RKO (cell line): ENCODE results near the gene MED7.
"Not testable (repeated sequence)": the region's sequence is repeated elsewhere in the genome, so short reads cannot be mapped to it uniquely, and the experiment has no call there.

Source experiments
- DNase-seq: peaks from one replicate; pipeline ENCODE4 v3.0.0-alpha.2; 2016; ENCODE audit warnings: low spot score

Gene MED7

GRCh38 chr5:157142317-157143126 is at the start of gene MED7:
MED7 (minus strand) TSS chr5:157142865; CDS start chr5:157139431, 3,434 bp downstream.
- DNase-seq: peak; percentile 99

- DNase-seq: no peak
Measured at GRCh38 chr5:157189223-157189622, 46.6 kb upstream of the MED7 start.

GRCh38 chr5:157188270-157188669 is 45.6 kb upstream of the MED7 start:
- DNase-seq: no peak

GRCh38 chr5:157187046-157187754 is 44.5 kb upstream of the MED7 start:
- no peak for DNase-seq

- DNase-seq: no peak
Measured at GRCh38 chr5:157186309-157187045, 43.8 kb upstream of the MED7 start.

GRCh38 chr5:157185122-157185521 is 42.5 kb upstream of the MED7 start:
- not testable (repeated sequence) for DNase-seq

- DNase-seq: no peak
Measured at GRCh38 chr5:157184117-157184670, 41.5 kb upstream of the MED7 start.

- no peak for DNase-seq
Measured at GRCh38 chr5:157182143-157182757, 39.6 kb upstream of the MED7 start.

GRCh38 chr5:157180374-157181264 is 38.0 kb upstream of the MED7 start, which contains the start of gene ITK:
ITK (plus strand) TSS chr5:157180840; CDS start chr5:157180978, 138 bp downstream.
- no peak for DNase-seq

- DNase-seq: no peak
Measured at GRCh38 chr5:157178966-157179365, 36.3 kb upstream of the MED7 start.

- peak; percentile 30 for DNase-seq
Measured at GRCh38 chr5:157177953-157178352, 35.3 kb upstream of the MED7 start.

- no peak for DNase-seq
Measured at GRCh38 chr5:157175071-157175612, 32.5 kb upstream of the MED7 start.

- no peak for DNase-seq
Measured at GRCh38 chr5:157172403-157172802, 29.7 kb upstream of the MED7 start.

GRCh38 chr5:157168286-157168685 is 25.6 kb upstream of the MED7 start:
- DNase-seq: no peak

GRCh38 chr5:157167214-157167621 is 24.6 kb upstream of the MED7 start:
- peak; percentile 46 for DNase-seq

GRCh38 chr5:157166214-157167213 is 23.8 kb upstream of the MED7 start, which contains the start of gene GARIN3:
GARIN3 (minus strand) TSS chr5:157166264; CDS start chr5:157166168, 96 bp downstream.
- no peak for DNase-seq

- no peak for DNase-seq
Measured at GRCh38 chr5:157165668-157166067, 23.0 kb upstream of the MED7 start.

GRCh38 chr5:157165261-157165660 is 22.6 kb upstream of the MED7 start:
- DNase-seq: no peak

GRCh38 chr5:157164521-157164920 is 21.9 kb upstream of the MED7 start:
- DNase-seq: no peak
